K562 treated with DMSO at 1 percent for 4 hours (cell line): ENCODE results near the gene ZNF684. TPM values are rescaled to one million over a fixed set of nuclear protein-coding genes. Genes with fewer than 3 reads are reported as not detected.

Source experiments
- total RNA-seq: library from RNA; unstranded; fragments of 300-600 nt; gene quantifications from 2 replicates; pipeline ENCODE4 v1.2.3, GENCODE V29; 2022; ENCODE audit not compliant: insufficient read depth

ZNF684 gene
- 8.4 and 11.1 TPM in 2 replicates for total RNA-seq

DNA sequence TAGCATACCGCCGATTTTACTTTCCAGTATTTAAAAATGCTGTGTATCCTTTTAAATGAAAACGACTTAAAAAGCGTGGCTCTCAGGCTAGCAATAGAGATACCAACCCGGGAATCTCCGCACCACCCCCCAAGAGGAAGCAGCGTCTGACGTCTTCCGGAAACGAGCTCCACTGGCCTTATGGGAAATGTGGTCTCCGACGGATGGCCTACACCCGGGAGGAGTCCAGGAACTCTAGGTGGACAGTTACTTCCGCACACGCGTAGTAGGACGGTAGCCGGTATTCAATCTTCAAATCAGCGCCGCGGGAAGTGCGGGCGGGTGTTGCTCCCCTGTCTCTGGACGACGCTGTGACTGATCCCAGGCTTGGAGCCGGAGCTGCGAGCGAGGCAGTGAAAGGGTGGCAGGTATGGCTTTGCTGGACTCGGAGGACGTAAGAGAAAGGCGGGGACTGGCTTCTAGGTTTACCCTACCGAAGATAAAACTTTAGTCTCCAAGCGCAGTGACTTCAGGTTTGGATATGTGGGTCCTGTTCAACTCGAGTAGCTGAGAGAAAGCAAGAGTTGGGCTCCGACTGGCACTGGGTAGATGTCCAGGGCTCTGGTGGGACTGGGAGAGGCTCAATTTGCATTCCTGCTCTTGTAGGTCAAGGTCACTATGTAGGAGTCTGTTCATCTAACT, at the start of gene ZNF684:
ZNF684 (plus strand) TSS at position 257 of the 681 bp plus-strand sequence. CDS start 1,530 bp downstream, outside the sequence.

DNA sequence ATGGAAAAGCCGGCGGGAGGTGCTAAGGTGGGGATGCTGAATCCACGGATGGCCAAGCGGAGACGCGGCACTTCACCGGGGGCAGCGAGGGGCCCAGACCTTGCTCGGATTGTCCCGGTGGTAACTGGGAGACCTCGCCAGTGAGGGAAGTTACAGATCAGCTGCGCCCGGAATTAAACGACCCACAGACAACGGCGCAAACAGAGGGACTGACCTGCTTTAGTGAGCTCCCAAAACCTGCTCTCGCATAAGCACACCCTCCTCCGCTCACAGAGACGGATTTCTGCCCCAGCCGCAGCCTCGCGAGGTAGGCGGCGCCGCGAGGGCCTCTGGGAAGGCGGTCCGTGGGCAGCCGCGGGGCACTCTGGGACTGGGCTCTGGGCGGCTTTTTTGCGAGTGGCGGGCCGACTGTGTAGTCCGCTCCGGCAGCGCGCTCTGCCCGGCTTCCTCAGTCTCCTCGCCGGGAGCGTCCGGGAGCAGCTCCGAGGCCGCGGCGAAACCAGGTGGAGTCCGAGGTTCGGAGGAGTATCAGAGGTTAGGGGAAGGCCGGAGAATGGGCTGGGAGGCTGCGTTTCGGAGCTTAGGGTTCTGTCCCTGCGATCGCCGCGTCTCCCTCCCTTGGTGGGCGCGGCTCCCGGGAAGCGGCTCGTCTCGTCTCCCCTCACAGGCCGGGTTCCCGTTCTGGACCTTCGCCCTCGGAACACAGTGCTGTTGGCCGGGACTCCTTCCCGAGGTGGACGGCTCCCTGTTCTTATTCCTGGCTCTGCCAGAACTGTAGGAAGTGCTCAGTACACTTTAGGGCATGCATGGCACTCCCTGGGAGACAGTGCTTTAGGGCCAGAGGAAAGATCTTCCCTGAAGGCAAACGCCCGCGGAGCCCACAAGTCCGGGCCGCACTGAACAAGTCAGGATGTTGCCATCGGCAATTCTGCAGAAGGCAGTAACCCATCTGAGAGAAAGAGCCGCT, 22.8 kb upstream of the ZNF684 start, which contains the start of gene EXO5:
EXO5 (plus strand) TSS at position 393 of the 967 bp plus-strand sequence. CDS start 5,778 bp downstream, outside the sequence.

Other genes starting within 250 kb of the ZNF684 start
- 2.5 and 6.7 TPM in 2 replicates for gene COL9A2, start 214.4 kb upstream of the ZNF684 start, total RNA-seq
- 90.6 and 103 TPM in 2 replicates for gene SMAP2, start 157.9 kb upstream of the ZNF684 start, total RNA-seq
- gene ZFP69B, start 81.2 kb upstream of the ZNF684 start, total RNA-seq = 2.7 and 4.3 TPM in 2 replicates
- gene ZFP69, start 54.3 kb upstream of the ZNF684 start, total RNA-seq = 2.6 and 2.8 TPM in 2 replicates
- 3.3 and 7.2 TPM in 2 replicates for gene EXO5, start 22.9 kb upstream of the ZNF684 start, total RNA-seq
- gene RIMS3, start 134.0 kb downstream of the ZNF684 start, total RNA-seq = 0.80 and 1.3 TPM in 2 replicates
- gene NFYC, start 160.1 kb downstream of the ZNF684 start, total RNA-seq = 72.7 and 86.1 TPM in 2 replicates